Trophoblast cell (in vitro differentiated cells and primary cell): Measurements from ENCODE around the gene GOLGA1.

Experiments
- DNase-seq, 2 donors: peaks; one replicate each; pipeline ENCODE4 v3.0.0-alpha.2; 2016
- H2AFZ ChIP-seq: 2 replicates; pipeline ENCODE4 v1.6.1; 2013; ENCODE audit warnings: low read length, moderate library complexity, mild to moderate bottlenecking; ENCODE audit not compliant: insufficient read depth, poor library complexity
- H2AK5ac ChIP-seq: 2 replicates; pipeline ENCODE4 v1.6.1; 2013; ENCODE audit warnings: mild to moderate bottlenecking, low read length
- H2BK120ac ChIP-seq: 2 replicates; pipeline ENCODE4 v1.6.1; 2013; ENCODE audit warnings: low read length, mild to moderate bottlenecking, moderate library complexity; ENCODE audit not compliant: insufficient read depth, poor library complexity
- H2BK12ac ChIP-seq: 2 replicates; pipeline ENCODE4 v1.6.1; 2013; ENCODE audit warnings: mild to moderate bottlenecking, low read length, moderate library complexity
- H2BK5ac ChIP-seq: 2 replicates; pipeline ENCODE4 v1.6.1; 2013; ENCODE audit warnings: low read length, low read depth, moderate library complexity, mild to moderate bottlenecking; ENCODE audit not compliant: poor library complexity
- H3K14ac ChIP-seq: 2 replicates; pipeline ENCODE4 v1.6.1; 2013; ENCODE audit warnings: mild to moderate bottlenecking, low read length
- H3K18ac ChIP-seq: 2 replicates; pipeline ENCODE4 v1.6.1; 2013; ENCODE audit warnings: mild to moderate bottlenecking, low read length
- H3K23ac ChIP-seq: 2 replicates; pipeline ENCODE4 v1.6.1; 2013; ENCODE audit warnings: low read length
- H3K27ac ChIP-seq: 2 replicates; pipeline ENCODE4 v1.5.1; 2013; ENCODE audit warnings: low read depth, mild to moderate bottlenecking, inconsistent platforms, low read length, moderate library complexity
- H3K27me3 ChIP-seq: 2 replicates; pipeline ENCODE4 v1.6.1; 2013; ENCODE audit warnings: inconsistent platforms, mild to moderate bottlenecking, low read length, moderate library complexity; ENCODE audit not compliant: insufficient read depth
- H3K36me3 ChIP-seq, 2 experiments: 1 replicate in 1 of 2; 2 replicates in 1 of 2; pipeline ENCODE4 v1.6.1; 2013; ENCODE audit warnings: low read length in 2 of 2, mild to moderate bottlenecking in 2 of 2, moderate library complexity in 1 of 2; ENCODE audit not compliant: insufficient read depth in 2 of 2, control insufficient read depth in 1 of 2
- H3K4ac ChIP-seq: 2 replicates; pipeline ENCODE4 v1.6.1; 2013; ENCODE audit warnings: low read depth, mild to moderate bottlenecking, low read length, moderate library complexity
- H3K4me1 ChIP-seq, 2 experiments: 1 replicate in 1 of 2; 2 replicates in 1 of 2; pipeline ENCODE4 v1.6.1; 2013; ENCODE audit warnings: low read length in 2 of 2, mild to moderate bottlenecking in 2 of 2, moderate library complexity in 1 of 2; ENCODE audit not compliant: insufficient read depth in 2 of 2, control insufficient read depth in 1 of 2
- H3K4me2 ChIP-seq: 2 replicates; pipeline ENCODE4 v1.6.1; 2013; ENCODE audit warnings: inconsistent platforms, mild to moderate bottlenecking, low read length, moderate library complexity
- H3K4me3 ChIP-seq: 2 replicates; pipeline ENCODE4 v1.5.1; 2013; ENCODE audit warnings: mild to moderate bottlenecking, low read depth, low read length, inconsistent platforms
- H3K79me1 ChIP-seq: one replicate; pipeline ENCODE4 v1.6.1; 2013; ENCODE audit warnings: low read length
- H3K79me2 ChIP-seq: 2 replicates; pipeline ENCODE4 v1.6.1; 2013; ENCODE audit warnings: low read length, mild to moderate bottlenecking; ENCODE audit not compliant: control insufficient read depth, insufficient read depth, poor library complexity
- H3K9ac ChIP-seq: 2 replicates; pipeline ENCODE4 v1.6.1; 2013; ENCODE audit warnings: mild to moderate bottlenecking, low read length
- H3K9me3 ChIP-seq: 2 replicates; pipeline ENCODE4 v1.6.1; 2013; ENCODE audit warnings: low read depth, mild to moderate bottlenecking, control low read depth, inconsistent platforms, low read length; ENCODE audit not compliant: insufficient read depth
- H4K12ac ChIP-seq: 2 replicates; pipeline ENCODE4 v1.6.1; 2013; ENCODE audit warnings: low read depth, mild to moderate bottlenecking, low read length, moderate library complexity
- H4K8ac ChIP-seq: 2 replicates; pipeline ENCODE4 v1.6.1; 2013; ENCODE audit warnings: low read depth, mild to moderate bottlenecking, low read length, moderate library complexity
- H4K91ac ChIP-seq: one replicate; pipeline ENCODE4 v1.6.1; 2013; ENCODE audit warnings: low read depth, mild to moderate bottlenecking, low read length, moderate library complexity
- WGBS: extraction: QIAGEN DNeasy Blood & Tissue Kit; methylation state at CpG from one replicate; pipeline ENCODE4 v1.1.7; 2013; ENCODE audit warnings: missing lambda C conversion rate; ENCODE audit not compliant: insufficient read length, insufficient coverage; ENCODE audit errors: extremely low coverage; 5-methylcytosine and 5-hydroxymethylcytosine counted together

The GOLGA1 gene

GRCh38 chr9:124835026-124835557 is 105.8 kb downstream of the GOLGA1 start:
- H3K9ac ChIP-seq: no peak overlapping the region
- no peak overlapping the region for H2BK5ac ChIP-seq

GRCh38 chr9:124834591-124834990 is 106.3 kb downstream of the GOLGA1 start:
- no peaks in the 10 kb centered on the region for H3K27me3 ChIP-seq
- H3K36me3 ChIP-seq: no peaks in the 10 kb centered on the region
- H2BK120ac ChIP-seq: no peak overlapping the region
- peak overlapping the region; percentile 40 for H3K14ac ChIP-seq
- no peak overlapping the region for H3K9ac ChIP-seq
- H3K27ac ChIP-seq: no peak overlapping the region
- no peaks in the 10 kb centered on the region for H3K9me3 ChIP-seq
- no peak overlapping the region for H4K8ac ChIP-seq
- H2AFZ ChIP-seq: peak overlapping the region; percentile 6
- no peaks in the 10 kb centered on the region for H3K79me2 ChIP-seq
- H2AK5ac ChIP-seq: peak overlapping the region; percentile 56
- peak overlapping the region; percentile 45 for H2BK12ac ChIP-seq
- DNase-seq: no peak
- peaks cover 0 to 3% of the 10 kb centered on the region in 2 experiments for H3K4me1 ChIP-seq
- no peak overlapping the region for H2BK5ac ChIP-seq
- no peak overlapping the region for H3K23ac ChIP-seq
- H4K91ac ChIP-seq: peak overlapping the region; percentile 55
- no peak overlapping the region for H3K18ac ChIP-seq
- peaks cover 3% of the 10 kb centered on the region for H3K79me1 ChIP-seq
- no peak overlapping the region for H3K4ac ChIP-seq
- H4K12ac ChIP-seq: no peak overlapping the region
- WGBS: no CpG with 5 or more reads among the region's 7 CpGs
- no peak overlapping the region for H3K4me2 ChIP-seq
- no peak overlapping the region for H3K4me3 ChIP-seq

More at GRCh38 chr9:124835026-124835557, 105.8 kb downstream of the GOLGA1 start:
- WGBS: no CpG with 5 or more reads among the region's 13 CpGs
- Histone ChIP-seq H3K4me2 (no peak overlapping the region), H2AFZ (peak overlapping the region; percentile 43), H4K12ac (no peak overlapping the region), H3K18ac (no peak overlapping the region), H3K79me1 (peaks cover 3% of the 10 kb centered on the region), H2BK120ac (no peak overlapping the region), H3K4me1 (peaks cover 0 to 3% of the 10 kb centered on the region in 2 experiments), H4K91ac (no peak overlapping the region), H3K27me3 (no peaks in the 10 kb centered on the region), H3K9me3 (no peaks in the 10 kb centered on the region), H2AK5ac (peak overlapping the region; percentile 20), H3K79me2 (no peaks in the 10 kb centered on the region), H3K23ac (no peak overlapping the region), H3K14ac (no peak overlapping the region), H3K4ac (no peak overlapping the region), H3K36me3 (no peaks in the 10 kb centered on the region), H2BK12ac (no peak overlapping the region), H3K27ac (no peak overlapping the region), H4K8ac (no peak overlapping the region), H3K4me3 (no peak overlapping the region)
- no peak for DNase-seq

- no peak overlapping the region for H4K8ac ChIP-seq
- no peak overlapping the region for H3K4me3 ChIP-seq
- H3K79me1 ChIP-seq: peaks cover 3% of the 10 kb centered on the region
- H3K23ac ChIP-seq: no peak overlapping the region
- H2BK5ac ChIP-seq: no peak overlapping the region
- H4K12ac ChIP-seq: no peak overlapping the region
- no peaks in the 10 kb centered on the region for H3K36me3 ChIP-seq
- no peak overlapping the region for H3K14ac ChIP-seq
- H3K79me2 ChIP-seq: no peaks in the 10 kb centered on the region
- no peak overlapping the region for H3K9ac ChIP-seq
- no peak overlapping the region for H2BK120ac ChIP-seq
- no peaks in the 10 kb centered on the region for H3K27me3 ChIP-seq
- H3K27ac ChIP-seq: no peak overlapping the region
- no peak overlapping the region for H2AFZ ChIP-seq
- DNase-seq: no peak
- no peak overlapping the region for H3K18ac ChIP-seq
- H3K4me2 ChIP-seq: no peak overlapping the region
- no peak overlapping the region for H2AK5ac ChIP-seq
- H3K9me3 ChIP-seq: no peaks in the 10 kb centered on the region
- H3K4me1 ChIP-seq: peaks cover 0 to 3% of the 10 kb centered on the region in 2 experiments
- H3K4ac ChIP-seq: no peak overlapping the region
- no peak overlapping the region for H4K91ac ChIP-seq
- no peak overlapping the region for H2BK12ac ChIP-seq
- no CpG with 5 or more reads among the region's 9 CpGs for WGBS
Observed at GRCh38 chr9:124831642-124832364, 109.1 kb downstream of the GOLGA1 start.

GRCh38 chr9:124830593-124830992 is 110.3 kb downstream of the GOLGA1 start:
- no peak overlapping the region for H3K4ac ChIP-seq
- no peak overlapping the region for H4K91ac ChIP-seq
- no peak overlapping the region for H4K12ac ChIP-seq
- DNase-seq: no peak
- no peaks in the 10 kb centered on the region for H3K36me3 ChIP-seq
- H3K14ac ChIP-seq: no peak overlapping the region
- H3K79me1 ChIP-seq: peaks cover 3% of the 10 kb centered on the region
- no peak overlapping the region for H3K4me3 ChIP-seq
- no CpG with 5 or more reads among the region's 4 CpGs for WGBS
- H4K8ac ChIP-seq: no peak overlapping the region
- no peak overlapping the region for H2BK12ac ChIP-seq
- H2BK120ac ChIP-seq: no peak overlapping the region
- no peak overlapping the region for H3K18ac ChIP-seq
- no peak overlapping the region for H2AK5ac ChIP-seq
- H2BK5ac ChIP-seq: no peak overlapping the region
- no peak overlapping the region for H3K27ac ChIP-seq
- H3K4me1 ChIP-seq: peaks cover 0 to 3% of the 10 kb centered on the region in 2 experiments
- no peaks in the 10 kb centered on the region for H3K9me3 ChIP-seq
- no peaks in the 10 kb centered on the region for H3K27me3 ChIP-seq
- H3K23ac ChIP-seq: no peak overlapping the region
- no peak overlapping the region for H3K9ac ChIP-seq
- no peak overlapping the region for H2AFZ ChIP-seq
- no peaks in the 10 kb centered on the region for H3K79me2 ChIP-seq
- H3K4me2 ChIP-seq: no peak overlapping the region
